OCI-LY7 (cell line): ENCODE measurements around the gene DEAF1. TPM values are rescaled to one million over a fixed set of nuclear protein-coding genes. Genes with fewer than 3 reads are reported as not detected.
A peak's percentile ranks its signal among the peaks of the same experiment; 100 is the strongest.

Experiments used
- BruUV-seq: library from RNA; stranded (reverse); fragments of 400-500 nt; replicated peaks from 2 replicates; lab custom pipeline; 2021; lab: Mats Ljungman, UMichigan
- CTCF ChIA-PET: fragments of 300-600 bp; sonication (Branson Sonifier 250); formaldehyde crosslinking; loops from one replicate; lab custom pipeline; 2022; ENCODE audit warnings: antibody characterized with exemption; ENCODE audit not compliant: unreplicated experiment; lab: Charles Lee
- POLR2A ChIA-PET: fragments of 300-600 bp; sonication (Branson Sonifier 250); formaldehyde crosslinking; loops from one replicate; lab custom pipeline; 2022; ENCODE audit warnings: antibody characterized with exemption; lab: Charles Lee
- DNase-seq: peaks from one replicate; pipeline ENCODE4 v3.0.0-alpha.2; 2015; ENCODE audit warnings: low spot score
- H2AFZ ChIP-seq: fragments of 200-600 bp; sonication (generic), shearing (Covaris generic); 2 replicates; pipeline ENCODE4 v1.6.1; 2014; ENCODE audit warnings: mild to moderate bottlenecking, antibody characterized with exemption, low read length, moderate library complexity
- H3K27ac ChIP-seq: fragments of 200-600 bp; sonication (generic); 2 replicates; pipeline ENCODE4 v1.5.1; 2014; ENCODE audit warnings: mixed run types, low read depth, mild to moderate bottlenecking, moderate library complexity, low read length, inconsistent platforms; ENCODE audit not compliant: poor library complexity, severe bottlenecking
- H3K36me3 ChIP-seq: fragments of 200-600 bp; sonication (generic); 2 replicates; pipeline ENCODE4 v1.6.1; 2014; ENCODE audit warnings: mild to moderate bottlenecking, antibody characterized with exemption, low read length, moderate library complexity, mixed read lengths; ENCODE audit not compliant: insufficient read depth
- H3K4me1 ChIP-seq: fragments of 200-600 bp; sonication (generic); 2 replicates; pipeline ENCODE4 v1.5.1; 2014; ENCODE audit warnings: mild to moderate bottlenecking, low read length; ENCODE audit not compliant: insufficient read depth, poor library complexity, severe bottlenecking
- H3K4me2 ChIP-seq: fragments of 200-600 bp; sonication (generic); 2 replicates; pipeline ENCODE4 v1.6.1; 2014; ENCODE audit warnings: mild to moderate bottlenecking, low read length
- H3K4me3 ChIP-seq: fragments of 200-600 bp; sonication (generic); 2 replicates; pipeline ENCODE4 v1.5.1; 2014; ENCODE audit warnings: mild to moderate bottlenecking, low read depth, low read length; ENCODE audit not compliant: poor library complexity, severe bottlenecking
- H3K79me2 ChIP-seq: fragments of 200-600 bp; sonication (generic); 2 replicates; pipeline ENCODE4 v1.6.1; 2016; ENCODE audit warnings: low read depth, mild to moderate bottlenecking, low read length, moderate library complexity, mixed read lengths; ENCODE audit not compliant: insufficient read depth
- H3K9me2 ChIP-seq: fragments of 200-600 bp; sonication (generic); 2 replicates; pipeline ENCODE4 v1.6.1; 2016; ENCODE audit warnings: mild to moderate bottlenecking, low read length, mixed read lengths; ENCODE audit not compliant: insufficient read depth
- H3K9me3 ChIP-seq: fragments of 200-600 bp; sonication (generic); 2 replicates; pipeline ENCODE4 v1.6.1; 2014; ENCODE audit warnings: mild to moderate bottlenecking, mixed run types, low read length, mixed read lengths
- H4K20me1 ChIP-seq: fragments of 200-600 bp; sonication (generic); 2 replicates; pipeline ENCODE4 v1.6.1; 2014; ENCODE audit warnings: mild to moderate bottlenecking, antibody characterized with exemption, low read length, moderate library complexity, mixed read lengths; ENCODE audit not compliant: insufficient read depth
- CTCF ChIP-seq: fragments of 200-600 bp; sonication (generic); conservative IDR thresholded peaks from 2 replicates; pipeline ENCODE4 v1.5.1; 2014; ENCODE audit warnings: mild to moderate bottlenecking, antibody characterized with exemption, low read length, moderate library complexity, mixed read lengths
- EZH2phosphoT487 ChIP-seq: fragments of 200-600 bp; sonication (generic); IDR thresholded peaks from 2 replicates; pipeline ENCODE4 v1.6.1; 2018; ENCODE audit warnings: low read depth, borderline replicate concordance, mild to moderate bottlenecking, mixed run types, antibody characterized with exemption, low read length, moderate library complexity, mixed read lengths
- intact Hi-C: fragments of 100-400 bp; cut with micrococcal nuclease; formaldehyde crosslinking; loops from one replicate; pipeline ENCODE4 v1.10.0; 2022; ENCODE audit not compliant: unreplicated experiment
- total RNA-seq, 2 experiments: library from RNA; depleted of rRNA in 1 of 2; stranded (reverse); fragments of >200 nt in 1 of 2; shearing (Covaris generic) in 1 of 2; gene quantifications; 2 replicates each; pipeline ENCODE4 v1.2.3, GENCODE V29; 2014 to 2022

The DEAF1 gene
- total RNA-seq, 2 experiments from 2014 or later, result 42.7 to 66.2 TPM

- Histone ChIP-seq H3K79me2 (no peaks in the 10 kb centered on the region), H3K4me2 (no peak overlapping the region), H3K4me3 (no peak overlapping the region), H3K27ac (no peak overlapping the region), H3K9me2 (no peaks in the 10 kb centered on the region), H3K36me3 (peaks cover 50% of the 10 kb centered on the region), H3K9me3 (no peaks in the 10 kb centered on the region), H4K20me1 (no peaks in the 10 kb centered on the region), H3K4me1 (no peaks in the 10 kb centered on the region), H2AFZ (no peak overlapping the region)
- intact Hi-C loops, result no loop called here
- DNase-seq, result no peak
- BruUV-seq, result no TSS peak
- POLR2A ChIA-PET, result interaction anchor here (0.6 kb wide), 1 partner anchor 16 kb away, joined by 5 read pairs; no protein-coding TSS in a partner anchor
- CTCF ChIA-PET, result no interaction called here
- no peak for TF ChIP-seq EZH2phosphoT487
Measured at GRCh38 chr11:665704-666281, 29.2 kb downstream of the DEAF1 start.

- no peak for DNase-seq
- TF ChIP-seq CTCF (no peak), EZH2phosphoT487 (no peak)
Measured at GRCh38 chr11:665062-665703, 29.8 kb downstream of the DEAF1 start.

GRCh38 chr11:662689-663274, 32.2 kb downstream of the DEAF1 start:
- H3K4me1 ChIP-seq, result peaks cover 9% of the 10 kb centered on the region
- H3K9me3 ChIP-seq, result no peaks in the 10 kb centered on the region
- H2AFZ ChIP-seq, result no peak overlapping the region
- ChIA-PET CTCF (no interaction called here), POLR2A (no interaction called here)
- no peak overlapping the region for H3K4me3 ChIP-seq
- no peaks in the 10 kb centered on the region for H3K79me2 ChIP-seq
- H3K4me2 ChIP-seq, result no peak overlapping the region
- no TSS peak for BruUV-seq
- H3K36me3 ChIP-seq, result peaks cover 67% of the 10 kb centered on the region
- no peak overlapping the region for H3K27ac ChIP-seq
- H3K9me2 ChIP-seq, result no peaks in the 10 kb centered on the region
- DNase-seq, result peak; percentile 53
- TF ChIP-seq CTCF, result peak; percentile 82
- TF ChIP-seq EZH2phosphoT487, result no peak
- intact Hi-C loops, result loop anchor here (1.0 kb wide), 1 partner anchor 61 kb away; no protein-coding TSS in a partner anchor
- H4K20me1 ChIP-seq, result no peaks in the 10 kb centered on the region

More at GRCh38 chr11:665062-665703, 29.8 kb downstream of the DEAF1 start:
- H3K4me1 ChIP-seq, result peaks cover 4% of the 10 kb centered on the region
- ChIA-PET POLR2A (interaction anchor here (0.6 kb wide), 1 partner anchor 15 kb away, joined by 5 read pairs; no protein-coding TSS in a partner anchor), CTCF (no interaction called here)
- no peak overlapping the region for H2AFZ ChIP-seq
- H3K4me3 ChIP-seq, result no peak overlapping the region
- no peak overlapping the region for H3K27ac ChIP-seq
- no peaks in the 10 kb centered on the region for H3K9me2 ChIP-seq
- intact Hi-C loops, result no loop called here
- no peaks in the 10 kb centered on the region for H4K20me1 ChIP-seq
- no peaks in the 10 kb centered on the region for H3K9me3 ChIP-seq
- H3K79me2 ChIP-seq, result no peaks in the 10 kb centered on the region
- BruUV-seq, result no TSS peak
- peaks cover 54% of the 10 kb centered on the region for H3K36me3 ChIP-seq
- H3K4me2 ChIP-seq, result no peak overlapping the region
